HEK293T (cell line): ENCODE measurements around the gene TRMT11.

Source experiments
- BHLHE40 ChIP-seq: fragments of 450-650 bp; IDR thresholded peaks from 2 replicates; pipeline ENCODE4 v1.6.1; 2016; ENCODE audit warnings: mild to moderate bottlenecking, moderate library complexity, borderline replicate concordance
- CTBP1 ChIP-seq: fragments of 450-650 bp; IDR thresholded peaks from 2 replicates; pipeline ENCODE4 v1.6.1; 2016; ENCODE audit warnings: borderline replicate concordance
- ELF4 ChIP-seq: fragments of 450-650 bp; IDR thresholded peaks from 2 replicates; pipeline ENCODE4 v1.6.1; 2017; ENCODE audit warnings: antibody characterized with exemption
- FOXM1 ChIP-seq: fragments of 450-650 bp; IDR thresholded peaks from 2 replicates; pipeline ENCODE4 v1.6.1; 2017; ENCODE audit warnings: mild to moderate bottlenecking, borderline replicate concordance
- LEF1 ChIP-seq: fragments of 450-650 bp; IDR thresholded peaks from 2 replicates; pipeline ENCODE4 v1.6.1; 2017; ENCODE audit warnings: mild to moderate bottlenecking, borderline replicate concordance
- NFRKB ChIP-seq: fragments of 450-650 bp; IDR thresholded peaks from 2 replicates; pipeline ENCODE4 v1.6.1; 2016; ENCODE audit warnings: mild to moderate bottlenecking, moderate library complexity
- SP1 ChIP-seq: fragments of 450-650 bp; IDR thresholded peaks from 2 replicates; pipeline ENCODE4 v1.6.1; 2017
- SUZ12 ChIP-seq: fragments of 450-650 bp; IDR thresholded peaks from 2 replicates; pipeline ENCODE4 v1.6.1; 2016; ENCODE audit warnings: mild to moderate bottlenecking
- TARDBP ChIP-seq: fragments of 450-650 bp; IDR thresholded peaks from 2 replicates; pipeline ENCODE4 v1.6.1; 2016
- ZNF384 ChIP-seq: fragments of 450-650 bp; IDR thresholded peaks from 2 replicates; pipeline ENCODE4 v1.6.1; 2016

- TF ChIP-seq SP1 (no peak), FOXM1 (no peak), NFRKB (no peak), ELF4 (no peak), TARDBP (no peak), CTBP1 (no peak), LEF1 (no peak), ZNF384 (no peak), BHLHE40 (no peak), SUZ12 (no peak)
Measured at GRCh38 chr6:126047648-126048047, 61.3 kb downstream of the TRMT11 start.
